HG03064 (cell line): ENCODE data around the gene EVI5.
A peak's percentile ranks its signal among the peaks of the same experiment; 100 is the strongest.
"Not testable (repeated sequence)": the region's sequence is repeated elsewhere in the genome, so short reads cannot be mapped to it uniquely, and the experiment has no call there.

ENCODE experiments used
- ATAC-seq: cut with Tn5 transposase; IDR thresholded peaks from one replicate; pipeline ENCODE4 v1.9.1; 2021; ENCODE audit warnings: low read depth; ENCODE audit not compliant: unreplicated experiment

The EVI5 gene

DNA sequence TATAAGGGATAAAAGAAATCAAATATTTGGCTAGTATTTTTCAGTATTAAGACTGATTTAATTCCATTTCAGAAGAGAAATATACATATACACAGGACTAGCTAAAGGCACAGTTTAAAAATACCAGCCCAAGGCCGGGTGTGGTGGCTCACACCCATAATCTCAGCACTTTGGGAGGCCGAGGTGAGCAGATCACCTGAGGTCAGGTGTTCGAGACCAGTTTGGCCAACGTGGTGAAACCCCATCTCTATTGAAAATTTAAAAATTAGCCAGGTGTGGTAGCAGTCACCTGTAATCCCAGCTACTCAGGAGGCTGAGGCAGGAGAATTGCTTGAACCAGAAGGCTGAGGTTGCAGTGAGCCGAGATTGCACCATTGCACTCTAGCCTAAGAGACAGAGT lies 200.1 kb downstream of the EVI5 start:
- not testable (repeated sequence) for ATAC-seq

DNA sequence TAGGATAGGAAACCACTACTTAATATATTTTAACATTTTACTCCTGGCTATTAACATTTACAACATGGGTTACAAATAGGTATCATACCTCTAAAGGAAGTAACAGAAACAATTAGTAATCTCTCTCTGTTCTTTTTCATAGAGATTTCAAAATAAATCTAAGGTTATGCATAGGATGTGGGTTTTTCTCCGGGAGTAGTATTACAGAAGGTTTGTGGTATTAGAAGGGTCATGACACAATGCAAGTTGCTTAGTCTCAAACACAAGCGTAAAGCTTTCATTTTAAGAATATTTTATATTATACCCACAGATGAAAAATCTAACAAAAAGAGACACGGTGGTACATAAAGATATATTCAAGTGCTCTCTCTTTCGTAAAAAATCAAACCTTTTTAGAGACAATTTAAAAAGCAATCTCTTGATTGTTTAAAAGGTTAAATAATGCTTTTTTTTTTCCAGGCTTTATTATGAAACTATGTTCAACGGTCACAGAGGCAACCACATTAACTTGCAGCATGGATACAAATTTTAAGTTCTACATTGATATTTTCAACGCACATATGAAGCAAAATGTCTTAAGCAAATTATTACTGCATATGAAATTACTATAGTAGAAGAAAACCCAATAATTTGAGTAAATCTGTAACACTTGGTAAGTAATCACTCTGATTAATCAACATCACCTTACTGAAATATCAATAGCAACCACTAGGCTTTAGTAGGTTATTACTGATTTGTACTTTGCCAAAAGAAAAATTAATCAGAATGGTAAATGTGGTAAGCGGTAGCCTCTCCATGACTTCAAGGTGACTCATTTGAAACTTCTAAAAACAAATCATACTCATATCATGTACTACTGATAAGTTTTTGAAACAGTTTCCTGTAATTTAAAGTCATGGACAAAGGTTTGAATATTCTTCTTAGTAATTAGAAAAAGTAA lies 200.8 kb downstream of the EVI5 start:
- ATAC-seq: peak; percentile 84

DNA sequence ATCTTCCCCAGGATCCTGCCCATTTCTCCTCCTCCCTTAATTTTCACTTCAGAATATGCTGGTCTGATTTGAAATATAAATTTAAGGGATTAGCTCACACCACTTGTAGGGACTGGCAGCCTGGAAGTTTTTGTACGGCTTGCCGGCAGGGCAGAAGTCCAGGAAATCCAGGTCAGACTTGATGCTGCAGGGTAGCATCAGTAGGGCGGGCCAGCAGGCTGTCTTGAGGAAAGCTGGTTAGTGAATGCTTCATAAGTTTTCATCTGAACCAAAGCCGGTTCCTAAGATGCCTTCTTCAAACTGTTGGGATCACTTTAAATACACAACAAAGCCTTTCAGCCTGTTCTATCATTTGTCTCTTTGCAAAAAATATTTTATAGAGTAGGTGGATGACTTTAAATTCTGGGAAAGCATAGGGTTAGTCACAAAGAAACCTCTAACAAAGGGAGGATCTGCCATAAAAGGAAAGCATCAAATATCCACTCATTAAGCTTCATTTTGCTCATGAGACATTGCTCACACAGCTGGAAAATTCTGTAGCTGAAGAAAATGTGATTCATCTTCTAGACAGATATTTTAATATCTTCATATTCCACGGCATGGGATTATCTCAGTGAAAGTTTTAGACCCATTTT lies 207.5 kb downstream of the EVI5 start:
- no peak for ATAC-seq

DNA sequence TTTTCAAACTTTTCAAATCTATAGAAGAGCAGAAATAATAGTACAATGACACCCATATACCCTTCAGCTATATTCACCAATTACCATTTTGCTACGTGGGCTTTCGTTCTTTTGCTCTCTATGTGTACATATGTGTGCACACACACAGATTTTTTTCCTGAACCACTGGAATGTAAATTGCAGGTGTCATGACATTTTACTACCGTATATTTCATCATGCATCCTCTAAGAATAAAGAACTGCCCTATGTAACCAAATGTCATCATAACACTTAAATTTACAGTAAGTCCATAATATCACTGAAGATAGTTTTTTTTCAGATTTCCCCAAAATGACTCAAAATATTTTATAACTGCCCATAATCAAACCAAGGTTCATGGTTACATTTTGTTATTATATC lies 209.8 kb downstream of the EVI5 start:
- no peak for ATAC-seq

DNA sequence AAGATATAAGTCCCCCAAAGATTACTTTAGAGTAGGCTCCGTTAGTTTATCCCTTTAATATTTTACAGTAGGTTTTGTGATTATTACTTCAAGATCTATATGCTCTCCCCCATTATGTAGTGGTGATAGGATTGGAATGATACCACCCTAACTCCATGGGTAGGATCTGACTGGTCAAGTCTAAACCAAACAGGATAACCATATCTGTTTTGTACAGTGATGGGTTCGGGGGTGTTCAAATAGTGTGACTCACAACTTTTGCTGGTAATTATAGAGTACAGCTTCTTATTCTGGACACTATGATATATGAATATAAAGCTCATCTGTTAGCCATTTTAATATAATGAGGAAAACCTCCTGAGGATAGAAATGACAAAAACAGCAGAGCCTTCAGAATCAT lies 212.4 kb downstream of the EVI5 start:
- ATAC-seq: no peak

DNA sequence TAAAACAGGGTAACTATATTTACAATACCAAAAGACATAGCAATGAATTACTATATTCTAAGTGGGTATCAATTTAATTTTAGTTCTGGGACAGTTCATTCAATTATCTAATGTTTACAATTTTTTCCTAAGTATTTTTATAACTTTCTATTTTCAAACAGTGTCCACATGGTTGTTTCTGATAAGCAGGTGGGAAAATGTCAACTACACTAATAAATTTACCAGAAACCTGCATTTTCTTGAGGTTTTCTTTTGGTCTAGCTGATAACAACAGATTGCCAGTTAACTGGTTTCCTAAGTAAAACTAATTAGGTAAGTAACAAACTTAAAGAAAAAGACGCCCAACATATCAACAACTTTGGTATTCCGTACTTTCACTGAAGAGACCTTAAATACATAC lies 213.3 kb downstream of the EVI5 start:
- no peak for ATAC-seq

DNA sequence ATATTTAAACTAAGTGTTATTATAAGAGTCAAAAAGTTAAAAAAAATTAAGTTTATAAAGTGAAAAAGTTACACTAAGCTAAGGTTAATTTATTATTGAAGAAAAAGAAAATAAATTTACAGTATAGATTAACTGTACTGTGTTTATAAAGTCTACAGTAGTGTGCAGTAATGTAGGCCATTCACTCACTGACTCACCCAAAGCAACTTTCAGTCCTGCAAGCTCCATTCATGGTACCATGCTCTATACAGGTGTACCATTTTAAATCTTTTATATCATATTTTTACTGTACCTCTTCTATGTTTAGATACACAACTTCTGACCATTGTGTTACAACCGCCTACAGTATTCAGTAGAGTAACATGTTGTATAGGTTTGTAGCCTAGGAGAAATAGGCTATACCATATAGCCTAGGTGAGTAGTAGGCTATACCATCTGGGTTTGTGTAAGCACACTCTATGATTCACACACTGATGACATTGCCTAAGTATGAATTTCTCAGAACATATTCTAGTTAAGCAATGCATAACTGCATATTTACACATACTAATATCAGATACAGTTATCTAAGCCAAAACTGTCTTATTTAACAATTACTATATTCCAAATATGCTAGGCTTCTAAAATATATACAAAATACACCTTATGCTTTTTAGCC lies 217.6 kb downstream of the EVI5 start:
- no peak for ATAC-seq

DNA sequence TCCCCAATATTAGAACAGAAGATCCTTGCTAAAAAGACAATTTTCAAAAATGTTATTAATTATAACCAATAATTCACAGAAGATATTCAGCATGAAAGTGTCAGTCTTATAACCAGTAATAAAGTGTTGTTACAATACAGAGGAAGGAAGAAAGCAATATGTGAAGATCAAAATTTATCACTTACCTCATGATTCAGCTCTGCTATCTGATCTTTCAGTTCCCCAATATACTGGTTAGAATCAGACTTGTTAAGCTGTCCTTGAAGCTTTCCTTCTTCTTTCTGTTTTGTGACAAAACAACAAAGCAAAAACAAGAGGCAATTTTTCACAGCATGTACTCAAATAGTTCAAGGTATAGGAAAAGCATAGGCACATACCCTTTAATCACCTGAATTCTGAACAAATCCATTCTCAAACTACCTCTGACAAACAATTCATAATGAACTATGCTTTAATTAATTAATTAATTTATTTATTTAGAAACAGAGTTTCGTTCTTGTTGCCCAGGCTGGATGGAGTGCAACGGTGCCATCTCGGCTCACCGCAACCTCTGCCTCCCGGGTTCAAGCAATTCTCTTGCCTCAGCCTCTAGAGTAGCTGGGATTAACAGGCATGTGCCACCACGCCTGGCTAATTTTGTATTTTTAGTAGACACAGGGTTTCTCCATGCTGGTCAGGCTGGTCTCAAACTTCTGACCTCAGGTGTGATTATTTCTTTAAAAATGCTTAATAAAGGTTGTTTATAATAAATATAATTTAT lies 221.3 kb downstream of the EVI5 start:
- peak; percentile 95 for ATAC-seq

DNA sequence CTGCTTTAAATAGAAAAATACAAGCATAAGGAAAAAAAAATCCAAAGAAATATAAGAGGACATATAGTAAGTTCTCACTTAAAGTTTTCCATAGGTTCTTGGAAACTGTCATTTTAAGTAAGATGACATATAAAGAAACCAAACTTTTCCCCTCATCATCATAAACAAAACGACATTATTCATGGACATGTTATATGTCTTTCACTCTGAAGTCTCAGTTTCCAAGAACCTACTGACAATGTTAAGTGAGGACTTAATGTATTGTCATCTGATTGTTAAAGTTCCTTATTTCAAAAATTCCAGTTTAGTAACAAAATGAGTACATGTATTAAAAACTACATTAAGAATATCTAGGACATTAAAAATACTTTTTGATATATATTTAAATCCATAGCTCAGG lies 228.6 kb downstream of the EVI5 start:
- no peak for ATAC-seq

DNA sequence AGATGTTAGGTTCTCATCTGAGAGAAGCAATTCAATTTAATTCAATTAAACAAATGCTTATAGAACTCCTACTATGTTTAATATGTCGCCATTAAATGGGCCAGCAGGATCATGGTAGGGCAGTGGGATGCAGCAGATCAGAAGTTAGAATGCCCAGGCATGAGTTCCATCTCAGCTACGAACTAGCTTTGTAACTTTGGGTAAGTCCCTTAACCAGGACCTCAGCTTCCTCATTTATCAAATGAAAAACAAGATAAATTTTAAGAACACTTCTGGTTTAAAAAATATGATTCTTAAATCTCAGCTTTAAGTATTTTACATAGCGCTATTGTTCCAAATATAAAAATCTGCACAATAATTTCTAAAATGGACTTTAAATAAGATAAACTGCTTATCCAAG lies 230.7 kb downstream of the EVI5 start:
- no peak for ATAC-seq

DNA sequence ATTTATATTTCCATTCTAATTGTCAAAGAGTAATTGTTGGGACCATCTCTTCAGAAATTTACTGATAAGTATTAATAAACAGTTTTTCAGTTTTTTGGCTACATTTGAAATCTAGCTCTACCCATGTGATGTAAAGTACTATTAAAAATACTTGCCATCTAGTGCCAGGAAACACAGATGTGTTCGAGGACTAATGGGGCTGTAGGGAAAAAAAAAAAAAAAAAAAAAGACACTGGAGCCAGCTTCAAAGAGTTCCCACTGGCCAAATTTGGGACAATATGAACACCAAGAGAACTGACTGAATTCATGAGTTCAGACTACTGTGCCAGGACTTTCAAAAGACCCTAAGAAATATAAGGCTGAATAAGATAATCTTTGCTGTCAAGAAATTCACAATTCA lies 233.0 kb downstream of the EVI5 start:
- ATAC-seq: no peak

DNA sequence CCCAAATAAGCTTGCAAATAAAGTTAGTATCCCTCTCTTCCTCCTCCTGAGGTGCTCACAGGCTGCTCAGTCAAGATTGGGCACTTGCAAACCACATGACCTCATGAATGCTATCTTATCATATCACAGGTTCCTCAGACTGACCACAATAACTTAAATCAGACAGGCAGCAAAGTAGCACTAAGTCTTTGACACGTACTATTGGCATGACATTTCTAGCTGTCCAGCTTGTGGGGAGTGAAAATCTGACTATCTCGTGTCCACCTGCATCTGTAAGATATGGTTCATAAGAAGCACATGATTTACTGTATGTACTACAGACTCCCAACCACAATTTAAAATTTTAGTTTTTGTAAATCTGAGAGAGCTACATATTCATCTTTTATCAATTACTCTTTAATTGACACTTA lies 240.1 kb downstream of the EVI5 start:
- no peak for ATAC-seq

DNA sequence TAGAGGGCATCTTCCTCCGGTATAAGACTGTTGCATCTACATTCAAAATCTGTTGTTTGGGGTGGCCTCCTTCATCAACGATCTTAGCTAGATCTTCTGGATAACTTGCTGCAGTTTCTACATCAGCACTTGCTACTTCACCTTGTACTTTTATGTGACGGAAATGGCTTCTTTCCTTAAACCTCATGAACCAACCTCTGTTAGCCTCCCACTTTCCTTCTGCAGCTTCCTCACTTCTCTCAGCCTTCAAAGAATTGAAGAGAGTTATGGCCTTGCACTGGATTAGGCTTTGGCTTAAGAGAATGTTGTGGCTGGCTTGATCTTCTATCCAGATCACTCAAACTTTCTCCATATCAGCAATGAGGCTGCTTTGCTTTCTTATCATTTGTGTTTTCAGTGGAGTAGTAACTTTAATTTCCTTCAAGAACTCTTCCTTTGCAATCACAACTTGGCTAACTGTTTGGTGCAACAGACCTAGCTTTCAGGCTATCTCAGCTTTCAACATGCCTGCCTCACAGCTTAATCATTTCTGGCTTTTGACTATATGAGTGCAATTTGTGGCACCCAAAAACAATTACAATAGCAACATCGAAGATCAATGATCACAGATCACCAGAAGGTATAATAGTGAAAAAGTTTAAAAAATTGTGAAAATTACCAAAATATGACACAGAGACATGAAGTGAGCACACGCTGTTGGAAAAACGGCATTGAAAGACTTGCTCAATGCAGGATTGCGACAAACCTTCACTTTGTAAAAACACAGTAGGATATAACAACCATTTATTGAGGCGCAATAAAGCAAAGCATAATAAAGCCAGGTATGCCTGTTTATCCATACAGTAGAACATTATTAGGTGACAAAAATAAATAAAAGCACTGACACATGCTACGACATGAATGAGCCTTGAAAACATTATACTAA lies 241.5 kb downstream of the EVI5 start:
- no peak for ATAC-seq

DNA sequence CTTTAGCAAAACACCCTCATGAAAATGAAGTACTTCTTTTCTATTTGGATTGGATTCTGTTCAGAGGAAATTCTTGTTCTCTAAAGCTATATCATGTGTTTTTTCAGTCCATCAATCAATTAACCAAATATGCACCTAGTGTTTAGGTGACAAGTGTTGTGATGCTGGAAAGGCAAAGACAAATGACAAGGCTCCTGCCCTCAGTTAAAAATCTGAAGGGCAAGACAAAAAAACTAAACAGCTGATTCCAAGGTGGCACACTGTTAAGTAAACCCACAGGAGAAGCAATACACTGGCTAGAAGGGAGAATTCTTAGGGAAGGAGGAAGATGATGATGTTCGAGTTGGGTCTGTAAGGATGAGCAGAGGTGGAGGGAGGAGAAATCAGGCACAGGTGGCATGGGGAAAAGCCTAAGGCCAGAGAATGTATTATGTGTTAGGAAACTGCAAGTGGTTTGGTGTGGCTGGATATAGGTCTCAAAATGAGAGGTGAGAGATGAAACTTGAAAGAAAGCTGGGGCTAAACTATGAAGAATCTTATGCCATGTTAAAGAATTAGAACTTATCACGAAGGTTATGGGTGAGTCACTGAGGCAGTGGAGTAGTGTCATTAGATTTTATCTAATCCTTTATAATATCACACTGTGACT lies 246.4 kb downstream of the EVI5 start:
- peak; percentile 52 for ATAC-seq

DNA sequence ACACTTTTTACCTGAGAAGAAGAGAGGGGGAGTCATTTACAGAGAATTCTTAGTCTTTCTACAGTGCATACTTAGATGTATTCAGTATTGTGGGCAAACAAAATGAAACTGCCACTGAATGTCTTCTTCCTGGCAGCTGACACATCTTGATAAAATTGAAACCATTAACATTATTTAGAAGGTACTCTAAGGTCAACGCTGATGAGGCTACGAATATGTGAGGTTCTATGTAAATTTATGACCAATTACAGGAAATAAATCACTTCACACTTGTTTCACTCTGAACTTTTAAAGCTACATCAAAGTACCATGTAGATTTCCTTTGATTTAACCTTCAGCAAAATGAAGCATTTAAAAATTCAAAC lies 246.9 kb downstream of the EVI5 start:
- ATAC-seq: peak; percentile 70

DNA sequence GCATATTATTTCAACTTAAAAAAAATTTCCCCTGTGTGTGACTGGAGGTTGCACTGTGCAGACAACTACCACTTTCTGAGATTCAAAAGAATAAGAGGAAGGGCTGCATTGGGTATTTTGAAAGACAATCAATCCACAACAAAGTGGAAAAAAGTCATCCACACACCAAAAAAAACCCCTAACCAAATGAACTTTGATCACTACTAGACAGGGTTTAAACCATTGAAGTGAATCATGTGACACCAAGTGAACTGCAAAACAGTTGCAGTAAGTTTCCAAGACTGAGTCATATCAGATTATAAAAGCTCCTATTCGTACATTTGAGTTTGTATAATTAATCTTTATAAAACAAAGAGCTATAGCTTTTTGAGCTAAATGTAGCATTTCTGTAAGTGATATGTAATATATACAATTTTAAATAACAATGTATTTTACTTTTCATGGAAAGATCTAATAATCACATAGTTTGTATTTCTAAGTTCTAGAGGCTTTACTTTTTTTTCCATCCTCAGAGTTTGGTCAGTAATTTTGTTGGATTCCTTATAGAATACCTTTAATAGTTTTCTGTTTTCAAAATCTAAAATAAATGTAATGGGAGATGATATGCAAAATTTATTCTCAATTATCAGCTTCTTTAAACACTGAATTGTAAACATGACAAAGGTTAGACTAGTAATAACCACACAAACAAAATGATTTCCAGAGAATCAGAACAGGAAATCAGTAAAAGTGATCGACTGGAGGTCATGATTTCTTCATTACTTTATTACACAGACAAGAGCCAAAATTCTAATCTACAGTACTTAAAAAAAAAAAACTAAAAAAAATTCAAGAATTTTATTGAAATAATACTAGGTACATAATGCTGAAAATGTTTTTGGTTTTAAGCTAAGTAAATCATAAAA lies 247.7 kb downstream of the EVI5 start:
- peak; percentile 50 for ATAC-seq

DNA sequence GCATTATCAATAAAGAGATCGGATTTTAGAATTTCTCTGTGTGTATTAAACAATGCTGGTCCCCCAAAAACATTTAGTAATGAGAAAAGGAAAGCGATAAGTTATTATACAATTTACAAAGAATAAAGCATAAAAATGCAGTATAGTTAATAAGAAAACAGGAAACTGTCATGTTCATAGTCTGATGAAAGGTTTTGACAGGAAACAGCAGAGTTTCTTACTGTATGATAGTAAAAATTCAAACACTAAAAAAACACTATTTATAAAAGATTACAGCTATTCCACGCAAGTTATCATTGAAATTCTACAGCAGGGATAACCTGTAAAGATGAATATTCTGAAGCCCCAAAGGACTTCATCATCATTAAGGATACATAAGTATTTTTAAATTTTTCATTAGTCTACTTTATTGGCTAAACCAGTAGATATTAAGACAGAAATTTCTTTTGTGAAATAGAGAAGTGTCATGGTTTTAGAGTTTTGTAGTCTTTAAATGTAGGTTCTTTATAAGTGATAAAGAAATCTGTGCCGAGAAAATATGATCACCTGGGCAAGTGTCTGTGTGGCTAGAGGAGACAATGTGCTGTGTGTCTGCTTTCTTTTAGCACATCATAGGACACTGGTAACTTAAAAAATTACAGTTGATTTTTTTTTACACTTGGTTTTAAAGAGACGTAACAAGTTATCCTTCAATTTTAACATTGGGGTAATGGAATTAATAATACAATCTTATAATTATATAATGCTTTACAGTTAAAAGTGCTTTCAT lies 248.5 kb downstream of the EVI5 start:
- ATAC-seq: no peak

DNA sequence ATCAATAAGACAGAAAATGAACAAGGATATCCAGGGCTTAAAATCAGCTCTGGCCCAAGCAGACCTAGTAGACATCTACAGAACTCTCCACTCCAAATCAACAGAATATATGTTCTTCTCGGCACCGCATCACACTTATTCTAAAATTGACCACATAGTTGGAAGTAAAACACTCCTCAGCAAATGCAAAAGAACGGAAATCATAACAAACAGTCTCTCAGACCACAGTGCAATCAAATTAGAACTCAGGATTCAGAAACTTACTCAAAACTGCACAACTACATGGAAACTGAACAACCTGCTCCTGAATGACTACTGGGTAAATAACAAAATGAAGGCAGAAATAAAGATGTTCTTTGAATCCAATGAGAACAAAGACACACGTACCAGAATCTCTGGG lies 252.5 kb downstream of the EVI5 start:
- not testable (repeated sequence) for ATAC-seq
